Measurements from ENCODE around the gene OLFM1. TPM values are rescaled to one million over a fixed set of nuclear protein-coding genes. Genes with fewer than 3 reads are reported as not detected.

OLFM1 gene
- polyA plus RNA-seq, 1 donor (not counting 4 experiments of a cell fraction or from before 2014, with no cell fraction given): 0.25 TPM

- dilution Hi-C loops (cut with MboI; ENCODE audit: extremely low pct_ligation_motif_present, low sequenced_read_pairs): loop anchor here (10.0 kb wide), 1 partner anchor 319 kb away; no protein-coding TSS in a partner anchor
- no peak overlapping the region for H3K9ac ChIP-seq (ENCODE audit: control insufficient read depth, extremely low read depth, insufficient read depth, low read length)
- H3K36me3 ChIP-seq (ENCODE audit: control insufficient read depth in 2 of 2, extremely low read depth in 1 of 2, insufficient read depth in 2 of 2, low read length in 2 of 2): no peaks in the 10 kb centered on the region
- no peak overlapping the region for H2AFZ ChIP-seq (ENCODE audit: control insufficient read depth, low read length)
- no peak overlapping the region for H3K4me3 ChIP-seq (ENCODE audit: control insufficient read depth in 2 of 3, extremely low read depth in 1 of 3, insufficient read depth in 2 of 3, low read depth in 1 of 3, low read length in 3 of 3)
- H3K9me3 ChIP-seq (ENCODE audit: control insufficient read depth, low read depth, low read length): no peaks in the 10 kb centered on the region
- H3K4me2 ChIP-seq (ENCODE audit: control insufficient read depth, extremely low read depth, insufficient read depth, low read depth, low read length): no peak overlapping the region
- H3K27ac ChIP-seq (ENCODE audit: control insufficient read depth, insufficient read depth, low read length): no peak overlapping the region
- H3K9me1 ChIP-seq (ENCODE audit: control insufficient read depth, extremely low read depth, insufficient read depth, low read length): no peaks in the 10 kb centered on the region
- H3K79me2 ChIP-seq (ENCODE audit: control insufficient read depth, insufficient read depth, low read length): no peaks in the 10 kb centered on the region
- FAIRE-seq (no peak), DNase-seq (ENCODE audit: low read depth, low spot score) (no peak)
- no peaks in the 10 kb centered on the region for H3K27me3 ChIP-seq (ENCODE audit: control insufficient read depth, extremely low read depth, insufficient read depth, low read length)
- no peaks in the 10 kb centered on the region for H3K4me1 ChIP-seq (ENCODE audit: control insufficient read depth, extremely low read depth, insufficient read depth, low read length)
- no peak for TF ChIP-seq EZH2 (IDR thresholded peaks at IDR 0.05; ENCODE audit: low read length)
- H4K20me1 ChIP-seq (ENCODE audit: control insufficient read depth, extremely low read depth, insufficient read depth, low read length): no peaks in the 10 kb centered on the region
These were observed 8.3 kb downstream of the OLFM1 start for GRCh38 chr9:135095470-135096407.

- H3K79me2 ChIP-seq (ENCODE audit: control insufficient read depth, insufficient read depth, low read length): no peaks in the 10 kb centered on the region
- FAIRE-seq: no peak
These were observed 9.0 kb downstream of the OLFM1 start for GRCh38 chr9:135096408-135096895.

More at GRCh38 chr9:135096408-135096895, 9.0 kb downstream of the OLFM1 start:
- Histone ChIP-seq H3K4me3 (ENCODE audit: control insufficient read depth in 2 of 3, extremely low read depth in 1 of 3, insufficient read depth in 2 of 3, low read depth in 1 of 3, low read length in 3 of 3) (no peak overlapping the region), H4K20me1 (ENCODE audit: control insufficient read depth, extremely low read depth, insufficient read depth, low read length) (no peaks in the 10 kb centered on the region), H3K36me3 (ENCODE audit: control insufficient read depth in 2 of 2, extremely low read depth in 1 of 2, insufficient read depth in 2 of 2, low read length in 2 of 2) (no peaks in the 10 kb centered on the region), H3K27me3 (ENCODE audit: control insufficient read depth, extremely low read depth, insufficient read depth, low read length) (peaks cover 5% of the 10 kb centered on the region), H3K4me2 (ENCODE audit: control insufficient read depth, extremely low read depth, insufficient read depth, low read depth, low read length) (no peak overlapping the region), H3K9me3 (ENCODE audit: control insufficient read depth, low read depth, low read length) (no peaks in the 10 kb centered on the region), H3K27ac (ENCODE audit: control insufficient read depth, insufficient read depth, low read length) (no peak overlapping the region), H2AFZ (ENCODE audit: control insufficient read depth, low read length) (no peak overlapping the region), H3K9ac (ENCODE audit: control insufficient read depth, extremely low read depth, insufficient read depth, low read length) (no peak overlapping the region), H3K4me1 (ENCODE audit: control insufficient read depth, extremely low read depth, insufficient read depth, low read length) (no peaks in the 10 kb centered on the region), H3K9me1 (ENCODE audit: control insufficient read depth, extremely low read depth, insufficient read depth, low read length) (no peaks in the 10 kb centered on the region)
- dilution Hi-C loops (cut with MboI; ENCODE audit: extremely low pct_ligation_motif_present, low sequenced_read_pairs): loop anchor here (10.0 kb wide), 1 partner anchor 318 kb away; no protein-coding TSS in a partner anchor
- no peak for DNase-seq (ENCODE audit: low read depth, low spot score)
- TF ChIP-seq, protein P1, sequence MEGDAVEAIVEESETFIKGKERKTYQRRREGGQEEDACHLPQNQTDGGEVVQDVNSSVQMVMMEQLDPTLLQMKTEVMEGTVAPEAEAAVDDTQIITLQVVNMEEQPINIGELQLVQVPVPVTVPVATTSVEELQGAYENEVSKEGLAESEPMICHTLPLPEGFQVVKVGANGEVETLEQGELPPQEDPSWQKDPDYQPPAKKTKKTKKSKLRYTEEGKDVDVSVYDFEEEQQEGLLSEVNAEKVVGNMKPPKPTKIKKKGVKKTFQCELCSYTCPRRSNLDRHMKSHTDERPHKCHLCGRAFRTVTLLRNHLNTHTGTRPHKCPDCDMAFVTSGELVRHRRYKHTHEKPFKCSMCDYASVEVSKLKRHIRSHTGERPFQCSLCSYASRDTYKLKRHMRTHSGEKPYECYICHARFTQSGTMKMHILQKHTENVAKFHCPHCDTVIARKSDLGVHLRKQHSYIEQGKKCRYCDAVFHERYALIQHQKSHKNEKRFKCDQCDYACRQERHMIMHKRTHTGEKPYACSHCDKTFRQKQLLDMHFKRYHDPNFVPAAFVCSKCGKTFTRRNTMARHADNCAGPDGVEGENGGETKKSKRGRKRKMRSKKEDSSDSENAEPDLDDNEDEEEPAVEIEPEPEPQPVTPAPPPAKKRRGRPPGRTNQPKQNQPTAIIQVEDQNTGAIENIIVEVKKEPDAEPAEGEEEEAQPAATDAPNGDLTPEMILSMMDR (optimal IDR thresholded peaks at IDR 0.05 in 1 of 3, IDR thresholded peaks at IDR 0.05 in 1 of 3, conservative IDR thresholded peaks at IDR 0.05 in 1 of 3; ENCODE audit: extremely low read depth in 1 of 3, insufficient read depth in 2 of 3, low read length in 3 of 3): no peak
- TF ChIP-seq EZH2 (IDR thresholded peaks at IDR 0.05; ENCODE audit: low read length): no peak

Measured in keratinocyte (primary cell).